PC-9 (cell line): ENCODE data around the gene NME7. TPM values are rescaled to one million over a fixed set of nuclear protein-coding genes. Genes with fewer than 3 reads are reported as not detected.

Source experiments
- BruUV-seq: library from RNA; stranded (reverse); fragments of 400-500 nt; replicated peaks from 2 replicates; lab custom pipeline; 2021; lab: Mats Ljungman, UMichigan
- CTCF ChIA-PET: fragments of 300-600 bp; sonication (Branson Sonifier 250); formaldehyde crosslinking; loops from one replicate; lab custom pipeline; 2022; ENCODE audit warnings: antibody characterized with exemption; lab: Charles Lee
- POLR2A ChIA-PET: fragments of 300-600 bp; sonication (Branson Sonifier 250); formaldehyde crosslinking; loops from one replicate; lab custom pipeline; 2022; ENCODE audit warnings: antibody characterized with exemption; ENCODE audit not compliant: unreplicated experiment; lab: Charles Lee
- DNase-seq, 2 experiments: peaks; one replicate each; pipeline versions ENCODE4 v3.0.0 to v3.0.0-alpha.2; 2015 to 2022; ENCODE audit warnings: mixed read lengths in 1 of 2
- H2AFZ ChIP-seq: fragments of 200-600 bp; sonication (generic); 2 replicates; pipeline ENCODE4 v1.8.1; 2017; ENCODE audit warnings: antibody characterized with exemption
- H3F3A ChIP-seq: fragments of 200-600 bp; sonication (generic); 2 replicates; pipeline ENCODE4 v1.8.1; 2017; ENCODE audit warnings: antibody characterized with exemption, mild to moderate bottlenecking, low read depth; ENCODE audit not compliant: insufficient read depth
- H3K27ac ChIP-seq: fragments of 200-600 bp; sonication (generic); 2 replicates; pipeline ENCODE4 v1.6.1; 2016; ENCODE audit warnings: mixed run types
- H3K27me3 ChIP-seq: fragments of 200-600 bp; sonication (generic); 2 replicates; pipeline ENCODE4 v1.6.1; 2016; ENCODE audit warnings: low read depth, mixed run types; ENCODE audit not compliant: insufficient read depth
- H3K36me3 ChIP-seq: fragments of 200-600 bp; sonication (generic); 2 replicates; pipeline ENCODE4 v1.6.1; 2016; ENCODE audit warnings: low read depth, mixed run types
- H3K4me1 ChIP-seq: fragments of 200-600 bp; sonication (generic); replicated peaks from 2 replicates; pipeline ENCODE4 v1.6.1; 2016; ENCODE audit warnings: mixed run types; ENCODE audit not compliant: insufficient read depth
- H3K4me2 ChIP-seq: fragments of 200-600 bp; sonication (generic); 2 replicates; pipeline ENCODE4 v1.6.1; 2017; ENCODE audit warnings: mixed run types
- H3K4me3 ChIP-seq: fragments of 200-600 bp; sonication (generic); 2 replicates; pipeline ENCODE4 v1.6.1; 2016; ENCODE audit warnings: mixed run types
- H3K79me2 ChIP-seq: fragments of 200-600 bp; sonication (generic); 2 replicates; pipeline ENCODE4 v1.6.1; 2017; ENCODE audit warnings: low read depth, mixed run types
- H3K9me2 ChIP-seq: fragments of 200-600 bp; sonication (generic); 2 replicates; pipeline ENCODE4 v1.8.1; 2017; ENCODE audit warnings: mild to moderate bottlenecking; ENCODE audit not compliant: insufficient read depth
- H3K9me3 ChIP-seq: fragments of 200-600 bp; sonication (generic); 2 replicates; pipeline ENCODE4 v1.8.1; 2016; ENCODE audit warnings: low read depth; ENCODE audit not compliant: insufficient read depth
- H4K20me1 ChIP-seq: fragments of 200-600 bp; sonication (generic); 2 replicates; pipeline ENCODE4 v1.8.1; 2017; ENCODE audit not compliant: insufficient read depth
- EZH2 ChIP-seq: fragments of 200-600 bp; sonication (generic); IDR thresholded peaks from 2 replicates; pipeline ENCODE4 v1.8.0; 2017; ENCODE audit warnings: antibody characterized with exemption, low read depth
- intact Hi-C: fragments of 100-400 bp; cut with micrococcal nuclease; formaldehyde crosslinking; loops from one replicate; pipeline ENCODE4 v1.10.0; 2022; ENCODE audit not compliant: unreplicated experiment
- total RNA-seq: library from RNA; stranded (reverse); gene quantifications from 2 replicates; pipeline ENCODE4 v1.2.3, GENCODE V29; 2021
- TF ChIP-seq, protein P1 (sequence below): fragments of 200-600 bp; sonication (generic); conservative IDR thresholded peaks from 2 replicates; pipeline ENCODE4 v1.6.1; 2017; ENCODE audit warnings: mixed run types, antibody characterized with exemption, mild to moderate bottlenecking, moderate library complexity

The NME7 gene
- total RNA-seq, 1 experiment from 2014 or later: 21.4 TPM

DNA sequence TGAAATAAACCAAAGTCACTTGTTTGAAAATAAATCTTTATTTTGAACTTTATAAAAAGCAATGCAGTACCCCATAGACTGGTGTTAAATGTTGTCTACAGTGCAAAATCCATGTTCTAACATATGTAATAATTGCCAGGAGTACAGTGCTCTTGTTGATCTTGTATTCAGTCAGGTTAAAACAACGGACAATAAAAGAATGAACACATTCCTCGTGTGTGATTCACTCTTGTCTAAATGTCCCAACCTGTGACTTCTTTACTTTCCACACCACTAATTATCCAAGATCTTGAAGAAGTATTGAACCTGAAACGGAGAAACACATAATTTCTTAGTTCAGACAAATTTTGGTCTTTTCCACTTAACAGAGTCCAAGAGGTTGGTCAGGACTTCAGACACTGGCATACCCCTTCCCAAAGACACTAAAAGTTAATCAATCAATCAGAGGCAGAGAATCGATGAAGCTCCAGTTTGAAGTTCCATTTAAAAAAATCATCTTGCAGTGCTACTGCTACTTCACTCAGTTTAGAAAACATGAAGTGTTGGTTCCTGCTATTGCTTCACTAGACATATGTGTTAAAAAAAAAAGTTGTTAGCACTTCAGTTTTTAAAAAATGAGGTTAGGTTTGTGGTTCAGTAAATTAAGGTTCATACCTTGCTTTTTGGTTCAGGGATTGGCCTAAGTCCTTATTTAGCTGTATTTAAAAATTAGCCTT lies 234.9 kb downstream of the NME7 start:
- peak in 1 of 2 experiments; percentile 54 for DNase-seq

DNA sequence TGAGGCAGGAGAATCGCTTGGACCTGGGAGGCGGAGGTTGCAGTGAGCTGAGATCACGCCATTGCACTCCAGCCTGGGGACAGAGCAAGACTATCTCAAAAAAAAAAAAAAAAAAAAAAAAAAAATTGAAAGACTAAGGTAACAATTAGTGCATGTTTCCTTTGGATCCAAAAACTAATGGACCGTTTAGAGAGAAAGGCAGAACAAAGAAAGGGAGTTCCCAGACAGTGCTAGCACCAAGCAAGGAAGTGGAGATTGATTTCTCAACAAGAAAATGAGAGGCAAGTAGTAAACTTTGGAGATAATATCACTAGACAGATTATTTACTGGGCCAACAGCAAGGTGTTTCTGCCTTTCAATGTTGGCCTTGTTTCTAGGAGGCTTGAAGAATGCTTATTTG lies 236.9 kb downstream of the NME7 start:
- 0 out of 2 replicates have a peak, but pooled peaks cover 3% of the 10 kb centered on the region for H4K20me1 ChIP-seq
- ChIA-PET POLR2A (no interaction called here), CTCF (no interaction called here)
- no peak overlapping the region for H2AFZ ChIP-seq
- H3K4me2 ChIP-seq: no peak overlapping the region
- no peaks in the 10 kb centered on the region for H3K9me2 ChIP-seq
- H3K27ac ChIP-seq: no peak overlapping the region
- H3K27me3 ChIP-seq: no peaks in the 10 kb centered on the region
- no peak overlapping the region for H3K4me3 ChIP-seq
- H3K79me2 ChIP-seq: peaks cover 31% of the 10 kb centered on the region
- H3F3A ChIP-seq: peaks cover 43% of the 10 kb centered on the region
- TF ChIP-seq, protein P1, sequence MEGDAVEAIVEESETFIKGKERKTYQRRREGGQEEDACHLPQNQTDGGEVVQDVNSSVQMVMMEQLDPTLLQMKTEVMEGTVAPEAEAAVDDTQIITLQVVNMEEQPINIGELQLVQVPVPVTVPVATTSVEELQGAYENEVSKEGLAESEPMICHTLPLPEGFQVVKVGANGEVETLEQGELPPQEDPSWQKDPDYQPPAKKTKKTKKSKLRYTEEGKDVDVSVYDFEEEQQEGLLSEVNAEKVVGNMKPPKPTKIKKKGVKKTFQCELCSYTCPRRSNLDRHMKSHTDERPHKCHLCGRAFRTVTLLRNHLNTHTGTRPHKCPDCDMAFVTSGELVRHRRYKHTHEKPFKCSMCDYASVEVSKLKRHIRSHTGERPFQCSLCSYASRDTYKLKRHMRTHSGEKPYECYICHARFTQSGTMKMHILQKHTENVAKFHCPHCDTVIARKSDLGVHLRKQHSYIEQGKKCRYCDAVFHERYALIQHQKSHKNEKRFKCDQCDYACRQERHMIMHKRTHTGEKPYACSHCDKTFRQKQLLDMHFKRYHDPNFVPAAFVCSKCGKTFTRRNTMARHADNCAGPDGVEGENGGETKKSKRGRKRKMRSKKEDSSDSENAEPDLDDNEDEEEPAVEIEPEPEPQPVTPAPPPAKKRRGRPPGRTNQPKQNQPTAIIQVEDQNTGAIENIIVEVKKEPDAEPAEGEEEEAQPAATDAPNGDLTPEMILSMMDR: no peak
- peaks cover 62% of the 10 kb centered on the region for H3K36me3 ChIP-seq
- no peaks in the 10 kb centered on the region for H3K4me1 ChIP-seq
- DNase-seq: no peak
- no peaks in the 10 kb centered on the region for H3K9me3 ChIP-seq
- BruUV-seq: no TSS peak
- intact Hi-C loops: loop anchor here (5.0 kb wide), 1 partner anchor 217 kb away; no protein-coding TSS in a partner anchor

More for the DNA sequence above, 234.9 kb downstream of the NME7 start:
- Histone ChIP-seq H3K9me3 (no peaks in the 10 kb centered on the region), H3K79me2 (peaks cover 15% of the 10 kb centered on the region), H3K27ac (no peak overlapping the region), H3K4me1 (no peaks in the 10 kb centered on the region), H3K4me2 (no peak overlapping the region), H3K4me3 (no peak overlapping the region), H4K20me1 (0 out of 2 replicates have a peak, but pooled peaks cover 3% of the 10 kb centered on the region), H2AFZ (no peak overlapping the region), H3K36me3 (peaks cover 42% of the 10 kb centered on the region), H3K9me2 (no peaks in the 10 kb centered on the region), H3F3A (peaks cover 43% of the 10 kb centered on the region), H3K27me3 (no peaks in the 10 kb centered on the region)
- no TSS peak for BruUV-seq
- no peak for TF ChIP-seq EZH2
- TF ChIP-seq, protein P1: no peak
- ChIA-PET CTCF (interaction anchor here (0.5 kb wide), 1 partner anchor 16 kb away, joined by 6 read pairs; no protein-coding TSS in a partner anchor), POLR2A (interaction anchor here (0.5 kb wide), 1 partner anchor 23 kb away, joined by 4 read pairs; no protein-coding TSS in a partner anchor)
- intact Hi-C loops: loop anchor here (5.0 kb wide), 1 partner anchor 215 kb away; no protein-coding TSS in a partner anchor

DNA sequence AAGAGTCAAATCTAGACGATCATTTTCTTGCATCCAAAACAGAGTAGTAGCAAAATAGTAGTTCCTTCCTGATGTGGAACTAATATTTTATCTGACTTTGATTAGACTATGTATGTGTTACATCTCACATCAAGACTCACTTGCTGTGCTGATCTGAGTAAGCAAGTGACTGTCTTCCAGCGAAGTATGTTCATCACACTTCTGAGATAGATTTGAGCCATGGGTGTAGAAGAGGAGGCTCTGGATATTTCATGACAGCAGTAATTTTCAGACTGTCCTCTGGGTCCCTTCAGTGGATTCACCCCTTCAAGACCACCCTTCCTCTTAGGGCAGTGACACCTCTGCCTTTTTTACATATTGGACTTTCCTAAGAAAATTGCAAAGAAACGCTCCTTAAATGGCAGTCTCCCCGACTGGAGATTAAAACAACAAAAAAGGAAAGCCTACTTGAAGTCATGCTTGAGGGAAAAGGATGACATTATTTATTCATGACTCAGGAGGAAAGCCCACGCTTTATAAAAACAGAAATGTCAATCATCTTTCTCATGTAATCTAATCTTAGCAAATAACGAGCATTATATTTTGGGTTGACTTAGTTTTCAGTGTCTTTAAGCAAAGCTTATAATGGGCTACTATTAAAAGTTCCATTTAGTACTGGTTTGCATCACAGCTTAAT lies 238.3 kb downstream of the NME7 start:
- H3K4me2 ChIP-seq: no peak overlapping the region
- H3K36me3 ChIP-seq: peaks cover 73% of the 10 kb centered on the region

More for the DNA sequence above, 238.3 kb downstream of the NME7 start:
- Histone ChIP-seq H3K27ac (no peak overlapping the region), H3K4me1 (peaks cover 5% of the 10 kb centered on the region), H4K20me1 (0 out of 2 replicates have a peak, but pooled peaks cover 9% of the 10 kb centered on the region), H3K79me2 (peaks cover 38% of the 10 kb centered on the region), H3F3A (peaks cover 38% of the 10 kb centered on the region), H2AFZ (no peak overlapping the region), H3K27me3 (no peaks in the 10 kb centered on the region), H3K9me2 (no peaks in the 10 kb centered on the region), H3K9me3 (no peaks in the 10 kb centered on the region), H3K4me3 (no peak overlapping the region)
- CTCF ChIA-PET: no interaction called here
- intact Hi-C loops: no loop called here
- no peak for DNase-seq
- no peak for TF ChIP-seq EZH2
- TF ChIP-seq, protein P1: no peak
- POLR2A ChIA-PET: interaction anchor here (0.6 kb wide), 1 partner anchor 500 kb away, joined by 5 read pairs; no protein-coding TSS in a partner anchor
- no TSS peak for BruUV-seq
